Measurements from ENCODE around the gene SAMD14.

DNA sequence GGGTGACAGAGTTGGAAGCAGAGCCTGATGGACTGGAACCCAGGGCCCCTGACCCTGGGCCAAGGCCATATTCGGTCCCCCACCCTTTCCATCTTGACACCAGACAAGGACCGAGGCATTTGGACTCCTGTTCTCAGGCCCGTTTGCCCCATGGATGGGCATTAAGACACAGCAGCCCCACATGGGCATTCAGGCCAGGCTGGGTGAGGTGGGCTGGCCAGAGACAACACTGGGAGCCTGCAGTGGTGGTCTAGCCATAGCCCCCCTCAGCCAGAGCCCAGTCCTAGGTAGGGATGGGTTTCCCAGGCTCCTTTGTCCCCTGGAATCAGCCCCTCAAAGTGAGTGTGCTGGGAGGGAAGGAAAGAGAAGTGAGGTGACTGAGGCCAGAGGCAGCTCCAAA is 33.2 kb downstream of the SAMD14 start:
- TF ChIP-seq, protein P1, sequence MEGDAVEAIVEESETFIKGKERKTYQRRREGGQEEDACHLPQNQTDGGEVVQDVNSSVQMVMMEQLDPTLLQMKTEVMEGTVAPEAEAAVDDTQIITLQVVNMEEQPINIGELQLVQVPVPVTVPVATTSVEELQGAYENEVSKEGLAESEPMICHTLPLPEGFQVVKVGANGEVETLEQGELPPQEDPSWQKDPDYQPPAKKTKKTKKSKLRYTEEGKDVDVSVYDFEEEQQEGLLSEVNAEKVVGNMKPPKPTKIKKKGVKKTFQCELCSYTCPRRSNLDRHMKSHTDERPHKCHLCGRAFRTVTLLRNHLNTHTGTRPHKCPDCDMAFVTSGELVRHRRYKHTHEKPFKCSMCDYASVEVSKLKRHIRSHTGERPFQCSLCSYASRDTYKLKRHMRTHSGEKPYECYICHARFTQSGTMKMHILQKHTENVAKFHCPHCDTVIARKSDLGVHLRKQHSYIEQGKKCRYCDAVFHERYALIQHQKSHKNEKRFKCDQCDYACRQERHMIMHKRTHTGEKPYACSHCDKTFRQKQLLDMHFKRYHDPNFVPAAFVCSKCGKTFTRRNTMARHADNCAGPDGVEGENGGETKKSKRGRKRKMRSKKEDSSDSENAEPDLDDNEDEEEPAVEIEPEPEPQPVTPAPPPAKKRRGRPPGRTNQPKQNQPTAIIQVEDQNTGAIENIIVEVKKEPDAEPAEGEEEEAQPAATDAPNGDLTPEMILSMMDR (IDR thresholded peaks at IDR 0.05), result no peak
- TF ChIP-seq POLR2A (IDR thresholded peaks at IDR 0.05), result no peak

All from upper lobe of left lung (tissue), 4 donors.